Measurements from ENCODE around the gene OCA2. TPM values are rescaled to one million over a fixed set of nuclear protein-coding genes. Genes with fewer than 3 reads are reported as not detected.

Gene OCA2
- total RNA-seq, 1 experiment from 2014 or later: 0.31 TPM

GRCh38 chr15:27707257-27707656 lies 391.9 kb downstream of the OCA2 start:
- no peak for DNase-seq
- H3K4ac ChIP-seq (ENCODE audit: low read depth, low read length): no peak overlapping the region
- no CpG with 5 or more reads among the region's 2 CpGs for WGBS (ENCODE audit: extremely low coverage, insufficient read length, low lambda C conversion rate)
- H4K8ac ChIP-seq (replicated peaks; ENCODE audit: insufficient read length, low read depth, low read length): no peak overlapping the region
- no peaks in the 10 kb centered on the region for H3K79me2 ChIP-seq (ENCODE audit: insufficient read depth, low read length)
- H2BK12ac ChIP-seq (ENCODE audit: insufficient read length, low read depth, low read length): no peak overlapping the region
- no peak overlapping the region for H2BK120ac ChIP-seq (ENCODE audit: low read depth, low read length, poor library complexity, severe bottlenecking)
- no peak overlapping the region for H3K9ac ChIP-seq (ENCODE audit: extremely low read depth, insufficient read length, low read length)
- Mint-ChIP-seq H3K9me3 (peaks cover 15 to 23% of the 10 kb centered on the region in 2 experiments), H3K36me3 (ENCODE audit: insufficient read depth in 1 of 3, low read depth in 3 of 3) (peaks cover 0 to 37% (median 6%) of the 10 kb centered on the region in 3 experiments; a peak in 5 of 7 replicates), H3K4me3 (no peak overlapping the region), H3K4me1 (peaks cover 18 to 21% of the 10 kb centered on the region in 2 experiments), H3K27me3 (ENCODE audit: low read depth) (peaks cover 3% of the 10 kb centered on the region; the same call in 1 of the 2 replicates), H3K27ac (0 out of 7 replicates have a peak overlapping the region, but pooled peaks of 1 of the 3 experiments have one; percentile 11)
- H2BK5ac ChIP-seq (ENCODE audit: insufficient read length, low read length): no peak overlapping the region
- no peaks in the 10 kb centered on the region for H3K79me1 ChIP-seq (ENCODE audit: insufficient read depth, low read depth, low read length, poor library complexity, severe bottlenecking)
- H3K23ac ChIP-seq (ENCODE audit: insufficient read length, low read depth, low read length): no peak overlapping the region
- H3K9me3 ChIP-seq (ENCODE audit: control insufficient read depth, low read depth, low read length): no peaks in the 10 kb centered on the region
- no peak overlapping the region for H2BK20ac ChIP-seq (ENCODE audit: low read depth, low read length, poor library complexity, severe bottlenecking)
- H2AFZ ChIP-seq (ENCODE audit: low read length): no peak overlapping the region
- H3K14ac ChIP-seq (ENCODE audit: insufficient read depth, low read length): no peak overlapping the region
- H3K4me1 ChIP-seq (ENCODE audit: insufficient read depth, low read length): no peaks in the 10 kb centered on the region
- H2AK5ac ChIP-seq (ENCODE audit: insufficient read length, low read length): no peak overlapping the region
- no peak overlapping the region for H4K5ac ChIP-seq (ENCODE audit: insufficient read length, low read depth, low read length)
- H3K27ac ChIP-seq (ENCODE audit: insufficient read length, low read depth, low read length): no peak overlapping the region
- H3K27me3 ChIP-seq (ENCODE audit: insufficient read depth, low read length): no peaks in the 10 kb centered on the region
- no peak overlapping the region for H3T11ph ChIP-seq (ENCODE audit: low read length)
- no peak overlapping the region for H3K18ac ChIP-seq (ENCODE audit: insufficient read length, low read depth, low read length)
- H3K4me2 ChIP-seq (ENCODE audit: insufficient read depth, insufficient read length, low read length): no peak overlapping the region
- TF ChIP-seq CTCF (conservative IDR thresholded peaks at IDR 0.05): no peak
- no peak overlapping the region for H2BK15ac ChIP-seq (ENCODE audit: low read depth, low read length)
- no peak overlapping the region for H4K91ac ChIP-seq (ENCODE audit: insufficient read length, low read depth, low read length)
- H3K23me2 ChIP-seq (ENCODE audit: insufficient read length, low read depth, low read length, poor library complexity, severe bottlenecking): no peaks in the 10 kb centered on the region
- no peak overlapping the region for H3K56ac ChIP-seq (ENCODE audit: insufficient read length, low read depth, low read length)
- H4K20me1 ChIP-seq (ENCODE audit: control insufficient read depth, insufficient read depth, insufficient read length): no peaks in the 10 kb centered on the region

Data from H9 (cell line).